Measurements from ENCODE around the gene ZNF512. TPM values are rescaled to one million over a fixed set of nuclear protein-coding genes. Genes with fewer than 3 reads are reported as not detected.

ZNF512 gene
- total RNA-seq, 1 experiment from 2014 or later: 10.2 TPM

- DNase-seq (ENCODE audit: low spot score): no peak
These were observed 53.9 kb downstream of the ZNF512 start for GRCh38 chr2:27636766-27637165.

- DNase-seq (ENCODE audit: low spot score): no peak
These were observed 55.3 kb downstream of the ZNF512 start for GRCh38 chr2:27638037-27638637.

- no peak for DNase-seq (ENCODE audit: low spot score)
These were observed 55.9 kb downstream of the ZNF512 start for GRCh38 chr2:27638709-27639108.

GRCh38 chr2:27640722-27641245, 57.9 kb downstream of the ZNF512 start:
- no peak for DNase-seq (ENCODE audit: low spot score)

- no peak for DNase-seq (ENCODE audit: low spot score)
These were observed 62.4 kb downstream of the ZNF512 start for GRCh38 chr2:27645197-27645596.

GRCh38 chr2:27647289-27647688, 64.4 kb downstream of the ZNF512 start:
- no peak for DNase-seq (ENCODE audit: low spot score)

GRCh38 chr2:27647737-27648136, 64.9 kb downstream of the ZNF512 start:
- no peak for DNase-seq (ENCODE audit: low spot score)

GRCh38 chr2:27651056-27651455, 68.2 kb downstream of the ZNF512 start:
- DNase-seq (ENCODE audit: low spot score): no peak

GRCh38 chr2:27652341-27652740, 69.5 kb downstream of the ZNF512 start:
- DNase-seq (ENCODE audit: low spot score): no peak

GRCh38 chr2:27652790-27653189, 69.9 kb downstream of the ZNF512 start:
- no peak for DNase-seq (ENCODE audit: low spot score)

GRCh38 chr2:27653397-27653796, 70.6 kb downstream of the ZNF512 start:
- DNase-seq (ENCODE audit: low spot score): no peak

- DNase-seq (ENCODE audit: low spot score): no peak
These were observed 72.5 kb downstream of the ZNF512 start for GRCh38 chr2:27655155-27655951.

GRCh38 chr2:27661371-27661770, 78.5 kb downstream of the ZNF512 start:
- no peak for DNase-seq (ENCODE audit: low spot score)

GRCh38 chr2:27663285-27664153, 80.7 kb downstream of the ZNF512 start, which contains the start of the genes SLC4A1AP and SUPT7L:
Gene SLC4A1AP (plus strand): TSS chr2:27663889. CDS start chr2:27663915, 26 bp downstream.
Gene SUPT7L (minus strand): TSS chr2:27663614. CDS start chr2:27662192, 1,422 bp downstream.
- peak; percentile 90 for DNase-seq (ENCODE audit: low spot score)

- no peak for DNase-seq (ENCODE audit: low spot score)
These were observed 81.3 kb downstream of the ZNF512 start for GRCh38 chr2:27664154-27664574.

- no peak for DNase-seq (ENCODE audit: low spot score)
These were observed 82.0 kb downstream of the ZNF512 start for GRCh38 chr2:27664622-27665363.

GRCh38 chr2:27667446-27667845, 84.6 kb downstream of the ZNF512 start:
- DNase-seq (ENCODE audit: low spot score): no peak

GRCh38 chr2:27671235-27671634, 88.4 kb downstream of the ZNF512 start:
- no peak for DNase-seq (ENCODE audit: low spot score)
